HepG2 (cell line): ENCODE measurements around the gene IVD. TPM values are rescaled to one million over a fixed set of nuclear protein-coding genes. Genes with fewer than 3 reads are reported as not detected.

Experiments used
- AHR ChIP-seq: IDR thresholded peaks from 2 replicates; pipeline ENCODE4 v1.6.1; 2018; ENCODE audit warnings: missing genetic modification reagents, missing compliant biosample characterization
- EZH2 ChIP-seq: conservative IDR thresholded peaks from 2 replicates; pipeline ENCODE4 v1.6.1; 2012; ENCODE audit warnings: mild to moderate bottlenecking, low read depth, low read length, moderate library complexity
- PHF8 ChIP-seq: sonication (generic); formaldehyde crosslinking; IDR thresholded peaks from 2 replicates; pipeline ENCODE4 v1.5.0; 2020; ENCODE audit warnings: missing genetic modification reagents
- SMC3 ChIP-seq: IDR thresholded peaks from 2 replicates; pipeline ENCODE4 v1.6.1; 2011; ENCODE audit warnings: low read length, improper control_type of control experiment
- SNAPC2 ChIP-seq: sonication (generic); formaldehyde crosslinking; IDR thresholded peaks from 2 replicates; pipeline ENCODE4 v1.8.1; 2022; ENCODE audit warnings: mild to moderate bottlenecking, missing genetic modification reagents
- ZBTB7A ChIP-seq: sonication (generic); formaldehyde crosslinking; IDR thresholded peaks from 2 replicates; pipeline ENCODE4 v1.8.0; 2022; ENCODE audit warnings: mild to moderate bottlenecking, missing genetic modification reagents
- ZNF7 ChIP-seq: IDR thresholded peaks from 2 replicates; pipeline ENCODE4 v1.6.1; 2016; ENCODE audit warnings: missing biosample characterization, missing genetic modification reagents
- ZSCAN21 ChIP-seq: sonication (generic); formaldehyde crosslinking; IDR thresholded peaks from 2 replicates; pipeline ENCODE4 v1.8.0; 2022; ENCODE audit warnings: mild to moderate bottlenecking, missing genetic modification reagents, moderate library complexity, borderline replicate concordance
- polyA plus RNA-seq, 8 experiments: library from polyadenylated mRNA; depleted of rRNA in 3 of 8; stranded (reverse) in 7 of 8; unstranded in 1 of 8; fragments of >200 nt; fragmentation: Illumina TruSeq in 4 of 8; extraction: Trizol in 4 of 8; gene quantifications; 2 replicates each; pipeline versions ENCODE4 v1.2.1 to v1.2.3, GENCODE V29; 2011 to 2016; ENCODE audit warnings: low read depth in 4 of 8, missing spikeins in 1 of 8, mixed read lengths in 1 of 8; ENCODE audit not compliant: insufficient read depth in 1 of 8
- total RNA-seq, 5 experiments: library from RNA; depleted of rRNA; stranded (reverse); fragments of >200 nt; fragmentation: Illumina TruSeq; extraction: Trizol; gene quantifications; 2 replicates each; pipeline ENCODE4 v1.2.3, GENCODE V29; 2016; ENCODE audit warnings: low read depth in 1 of 5
- TF ChIP-seq, protein P1 (sequence below): sonication (generic); formaldehyde crosslinking; IDR thresholded peaks from 2 replicates; pipeline ENCODE4 v1.5.1; 2020; ENCODE audit warnings: mild to moderate bottlenecking, moderate library complexity, missing genetic modification reagents
- TF ChIP-seq, protein P2 (sequence below): sonication (generic); formaldehyde crosslinking; conservative IDR thresholded peaks from 2 replicates; pipeline ENCODE4 v1.4.0; 2020; ENCODE audit warnings: missing genetic modification reagents
- TF ChIP-seq, protein P3 (sequence below): sonication (generic); formaldehyde crosslinking; IDR thresholded peaks from 2 replicates; pipeline ENCODE4 v1.4.0; 2020; ENCODE audit warnings: mild to moderate bottlenecking, missing genetic modification reagents
- TF ChIP-seq, protein P4 (sequence below): sonication (generic); formaldehyde crosslinking; IDR thresholded peaks from 2 replicates; pipeline ENCODE4 v1.4.0; 2020; ENCODE audit warnings: missing genetic modification reagents
- TF ChIP-seq, protein P5 (sequence below): sonication (generic); formaldehyde crosslinking; IDR thresholded peaks from 2 replicates; pipeline ENCODE4 v1.4.0; 2020; ENCODE audit warnings: missing genetic modification reagents
- TF ChIP-seq, protein P6 (sequence below): sonication (generic); formaldehyde crosslinking; conservative IDR thresholded peaks from 2 replicates; pipeline ENCODE4 v1.4.0; 2020; ENCODE audit warnings: missing genetic modification reagents

The IVD gene
- total and polyA plus RNA-seq, 2 of the 13 experiments (the other 11 are each of a cell fraction or from before 2014, with no cell fraction given) = 48.0 to 53.9 TPM

DNA sequence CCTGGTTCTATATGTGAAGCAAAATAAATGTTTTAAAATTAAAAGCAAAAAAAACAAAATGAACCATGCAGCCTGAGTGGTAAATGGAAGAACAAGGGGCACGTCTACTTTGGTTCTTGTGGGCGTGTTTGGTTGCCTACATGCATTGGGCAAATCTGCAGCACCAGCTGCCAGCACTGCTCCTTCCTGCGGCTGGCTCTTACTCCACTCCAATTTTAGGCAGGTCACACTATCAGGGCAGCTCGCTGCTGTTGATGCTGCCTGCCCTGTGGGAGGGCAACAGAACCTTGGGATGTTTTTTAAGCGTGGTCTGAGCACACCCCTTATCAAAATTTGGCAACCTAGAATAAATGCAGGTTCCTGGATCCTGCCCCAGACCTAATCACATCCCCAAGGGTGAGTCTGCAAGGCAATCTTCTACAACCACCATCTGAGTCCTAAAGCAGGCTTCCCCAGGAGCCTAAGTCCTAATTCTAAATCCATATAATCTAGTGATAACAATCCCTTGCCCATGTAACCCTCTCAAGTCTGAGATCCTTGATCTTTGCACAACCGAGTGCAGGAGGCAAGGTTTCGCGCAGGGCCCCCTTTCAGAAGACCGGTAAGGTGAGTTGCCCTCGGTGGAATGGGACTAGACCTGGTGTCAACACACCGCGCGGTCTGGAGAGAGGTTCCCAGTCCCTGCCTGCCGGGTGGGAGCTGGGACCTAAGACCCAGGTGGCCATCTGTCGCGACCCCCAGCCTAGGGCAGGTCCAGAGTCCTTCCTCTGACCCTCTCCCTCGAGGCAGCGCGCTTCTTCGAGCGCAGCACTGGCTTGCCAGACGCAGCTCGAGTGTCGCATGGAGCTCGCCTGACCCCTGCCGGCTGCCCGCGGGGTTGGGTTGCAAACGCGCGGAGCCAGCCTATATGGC lies 15.9 kb downstream of the IVD start (continued):
- TF ChIP-seq SMC3 = no peak; the same call in 1 of the 2 replicates
- peak; percentile 61; the same call in 1 of the 2 replicates for TF ChIP-seq AHR (CRISPR knock-in tag)
- TF ChIP-seq, protein P1, sequence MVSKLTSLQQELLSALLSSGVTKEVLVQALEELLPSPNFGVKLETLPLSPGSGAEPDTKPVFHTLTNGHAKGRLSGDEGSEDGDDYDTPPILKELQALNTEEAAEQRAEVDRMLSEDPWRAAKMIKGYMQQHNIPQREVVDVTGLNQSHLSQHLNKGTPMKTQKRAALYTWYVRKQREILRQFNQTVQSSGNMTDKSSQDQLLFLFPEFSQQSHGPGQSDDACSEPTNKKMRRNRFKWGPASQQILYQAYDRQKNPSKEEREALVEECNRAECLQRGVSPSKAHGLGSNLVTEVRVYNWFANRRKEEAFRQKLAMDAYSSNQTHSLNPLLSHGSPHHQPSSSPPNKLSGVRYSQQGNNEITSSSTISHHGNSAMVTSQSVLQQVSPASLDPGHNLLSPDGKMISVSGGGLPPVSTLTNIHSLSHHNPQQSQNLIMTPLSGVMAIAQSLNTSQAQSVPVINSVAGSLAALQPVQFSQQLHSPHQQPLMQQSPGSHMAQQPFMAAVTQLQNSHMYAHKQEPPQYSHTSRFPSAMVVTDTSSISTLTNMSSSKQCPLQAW (CRISPR knock-in tag) = peak; percentile 59
- no peak for TF ChIP-seq ZSCAN21 (CRISPR knock-in tag)
- no peak for TF ChIP-seq ZNF7 (CRISPR knock-in tag)
- 0 out of 2 replicates have a peak, but pooled peaks have one; percentile 35 for TF ChIP-seq ZBTB7A (CRISPR knock-in tag)
- TF ChIP-seq, protein P2, sequence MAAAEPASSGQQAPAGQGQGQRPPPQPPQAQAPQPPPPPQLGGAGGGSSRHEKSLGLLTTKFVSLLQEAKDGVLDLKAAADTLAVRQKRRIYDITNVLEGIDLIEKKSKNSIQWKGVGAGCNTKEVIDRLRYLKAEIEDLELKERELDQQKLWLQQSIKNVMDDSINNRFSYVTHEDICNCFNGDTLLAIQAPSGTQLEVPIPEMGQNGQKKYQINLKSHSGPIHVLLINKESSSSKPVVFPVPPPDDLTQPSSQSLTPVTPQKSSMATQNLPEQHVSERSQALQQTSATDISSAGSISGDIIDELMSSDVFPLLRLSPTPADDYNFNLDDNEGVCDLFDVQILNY (CRISPR knock-in tag) = no peak
- TF ChIP-seq SNAPC2 (CRISPR knock-in tag) = no peak
- no peak for TF ChIP-seq EZH2
- TF ChIP-seq, protein P3, sequence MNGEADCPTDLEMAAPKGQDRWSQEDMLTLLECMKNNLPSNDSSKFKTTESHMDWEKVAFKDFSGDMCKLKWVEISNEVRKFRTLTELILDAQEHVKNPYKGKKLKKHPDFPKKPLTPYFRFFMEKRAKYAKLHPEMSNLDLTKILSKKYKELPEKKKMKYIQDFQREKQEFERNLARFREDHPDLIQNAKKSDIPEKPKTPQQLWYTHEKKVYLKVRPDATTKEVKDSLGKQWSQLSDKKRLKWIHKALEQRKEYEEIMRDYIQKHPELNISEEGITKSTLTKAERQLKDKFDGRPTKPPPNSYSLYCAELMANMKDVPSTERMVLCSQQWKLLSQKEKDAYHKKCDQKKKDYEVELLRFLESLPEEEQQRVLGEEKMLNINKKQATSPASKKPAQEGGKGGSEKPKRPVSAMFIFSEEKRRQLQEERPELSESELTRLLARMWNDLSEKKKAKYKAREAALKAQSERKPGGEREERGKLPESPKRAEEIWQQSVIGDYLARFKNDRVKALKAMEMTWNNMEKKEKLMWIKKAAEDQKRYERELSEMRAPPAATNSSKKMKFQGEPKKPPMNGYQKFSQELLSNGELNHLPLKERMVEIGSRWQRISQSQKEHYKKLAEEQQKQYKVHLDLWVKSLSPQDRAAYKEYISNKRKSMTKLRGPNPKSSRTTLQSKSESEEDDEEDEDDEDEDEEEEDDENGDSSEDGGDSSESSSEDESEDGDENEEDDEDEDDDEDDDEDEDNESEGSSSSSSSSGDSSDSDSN (CRISPR knock-in tag) = 0 out of 2 replicates have a peak, but pooled peaks have one; percentile 29
- 0 out of 2 replicates have a peak, but pooled peaks have one; percentile 22 for TF ChIP-seq PHF8 (CRISPR knock-in tag)
- TF ChIP-seq, protein P4, sequence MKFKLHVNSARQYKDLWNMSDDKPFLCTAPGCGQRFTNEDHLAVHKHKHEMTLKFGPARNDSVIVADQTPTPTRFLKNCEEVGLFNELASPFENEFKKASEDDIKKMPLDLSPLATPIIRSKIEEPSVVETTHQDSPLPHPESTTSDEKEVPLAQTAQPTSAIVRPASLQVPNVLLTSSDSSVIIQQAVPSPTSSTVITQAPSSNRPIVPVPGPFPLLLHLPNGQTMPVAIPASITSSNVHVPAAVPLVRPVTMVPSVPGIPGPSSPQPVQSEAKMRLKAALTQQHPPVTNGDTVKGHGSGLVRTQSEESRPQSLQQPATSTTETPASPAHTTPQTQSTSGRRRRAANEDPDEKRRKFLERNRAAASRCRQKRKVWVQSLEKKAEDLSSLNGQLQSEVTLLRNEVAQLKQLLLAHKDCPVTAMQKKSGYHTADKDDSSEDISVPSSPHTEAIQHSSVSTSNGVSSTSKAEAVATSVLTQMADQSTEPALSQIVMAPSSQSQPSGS = no peak
- TF ChIP-seq, protein P5, sequence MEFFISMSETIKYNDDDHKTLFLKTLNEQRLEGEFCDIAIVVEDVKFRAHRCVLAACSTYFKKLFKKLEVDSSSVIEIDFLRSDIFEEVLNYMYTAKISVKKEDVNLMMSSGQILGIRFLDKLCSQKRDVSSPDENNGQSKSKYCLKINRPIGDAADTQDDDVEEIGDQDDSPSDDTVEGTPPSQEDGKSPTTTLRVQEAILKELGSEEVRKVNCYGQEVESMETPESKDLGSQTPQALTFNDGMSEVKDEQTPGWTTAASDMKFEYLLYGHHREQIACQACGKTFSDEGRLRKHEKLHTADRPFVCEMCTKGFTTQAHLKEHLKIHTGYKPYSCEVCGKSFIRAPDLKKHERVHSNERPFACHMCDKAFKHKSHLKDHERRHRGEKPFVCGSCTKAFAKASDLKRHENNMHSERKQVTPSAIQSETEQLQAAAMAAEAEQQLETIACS = no peak
- TF ChIP-seq, protein P6, sequence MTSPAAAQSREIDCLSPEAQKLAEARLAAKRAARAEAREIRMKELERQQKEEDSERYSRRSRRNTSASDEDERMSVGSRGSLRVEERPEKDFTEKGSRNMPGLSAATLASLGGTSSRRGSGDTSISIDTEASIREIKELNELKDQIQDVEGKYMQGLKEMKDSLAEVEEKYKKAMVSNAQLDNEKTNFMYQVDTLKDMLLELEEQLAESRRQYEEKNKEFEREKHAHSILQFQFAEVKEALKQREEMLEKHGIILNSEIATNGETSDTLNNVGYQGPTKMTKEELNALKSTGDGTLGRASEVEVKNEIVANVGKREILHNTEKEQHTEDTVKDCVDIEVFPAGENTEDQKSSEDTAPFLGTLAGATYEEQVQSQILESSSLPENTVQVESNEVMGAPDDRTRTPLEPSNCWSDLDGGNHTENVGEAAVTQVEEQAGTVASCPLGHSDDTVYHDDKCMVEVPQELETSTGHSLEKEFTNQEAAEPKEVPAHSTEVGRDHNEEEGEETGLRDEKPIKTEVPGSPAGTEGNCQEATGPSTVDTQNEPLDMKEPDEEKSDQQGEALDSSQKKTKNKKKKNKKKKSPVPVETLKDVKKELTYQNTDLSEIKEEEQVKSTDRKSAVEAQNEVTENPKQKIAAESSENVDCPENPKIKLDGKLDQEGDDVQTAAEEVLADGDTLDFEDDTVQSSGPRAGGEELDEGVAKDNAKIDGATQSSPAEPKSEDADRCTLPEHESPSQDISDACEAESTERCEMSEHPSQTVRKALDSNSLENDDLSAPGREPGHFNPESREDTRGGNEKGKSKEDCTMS (CRISPR knock-in tag) = no peak
